GM21619 (cell line): Measurements from ENCODE around the gene FUNDC2.

Source experiments
- ATAC-seq: cut with Tn5 transposase; IDR thresholded peaks from one replicate; pipeline ENCODE4 v1.9.1; 2021; ENCODE audit not compliant: unreplicated experiment

The FUNDC2 gene

DNA sequence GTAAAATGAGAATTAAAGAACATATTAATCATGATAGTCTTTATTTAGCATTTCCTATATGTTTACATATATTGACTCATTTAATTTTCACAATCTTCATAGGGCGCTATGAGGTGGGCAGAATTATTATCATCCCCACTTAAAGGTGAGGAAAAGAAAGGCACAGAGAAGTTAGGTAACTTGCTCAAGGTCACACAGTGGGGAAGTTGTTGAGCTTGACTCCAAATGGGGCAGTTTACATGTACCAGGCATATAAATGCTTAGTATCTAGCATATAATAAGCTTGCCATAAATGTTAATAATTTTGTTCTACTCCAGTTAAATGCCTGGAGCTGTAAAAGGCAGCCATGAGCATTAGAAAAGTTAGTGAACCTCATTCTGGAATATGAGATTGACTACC lies 42.8 kb downstream of the FUNDC2 start:
- ATAC-seq: no peak

DNA sequence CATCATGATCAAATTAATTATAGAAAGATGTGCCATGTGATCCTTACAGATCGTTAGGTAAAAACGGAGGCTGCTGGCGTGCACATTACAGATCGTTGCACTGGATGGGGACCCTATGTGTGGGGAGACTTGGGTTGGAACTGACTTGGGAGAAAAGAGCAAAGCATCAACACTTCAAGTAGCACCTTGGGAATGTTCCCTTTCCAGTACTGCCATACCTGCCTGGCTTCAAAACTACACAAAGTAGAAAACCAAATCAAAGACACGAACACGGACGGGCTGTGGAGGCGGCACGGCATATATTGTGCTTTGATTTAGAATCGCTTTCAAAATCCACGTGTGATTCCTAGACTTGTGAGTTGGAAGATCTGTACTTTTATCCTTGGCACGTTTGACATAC lies 43.4 kb downstream of the FUNDC2 start:
- no peak for ATAC-seq

DNA sequence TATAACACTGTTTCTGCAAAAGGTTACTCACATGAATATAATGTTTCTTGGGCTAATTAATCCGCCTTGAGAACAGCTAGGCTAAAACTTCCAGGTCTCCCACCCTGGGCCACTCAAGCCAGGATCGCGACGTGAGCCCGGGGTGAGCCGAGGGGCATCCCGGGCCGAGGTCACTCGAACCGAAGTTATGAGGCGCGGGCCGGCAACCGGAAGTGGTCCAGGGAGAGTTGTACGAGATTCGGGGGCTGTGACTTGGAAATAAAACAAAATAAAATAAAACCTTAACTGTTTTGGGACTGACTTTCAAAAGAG lies 44.0 kb downstream of the FUNDC2 start:
- peak; percentile 27 for ATAC-seq

DNA sequence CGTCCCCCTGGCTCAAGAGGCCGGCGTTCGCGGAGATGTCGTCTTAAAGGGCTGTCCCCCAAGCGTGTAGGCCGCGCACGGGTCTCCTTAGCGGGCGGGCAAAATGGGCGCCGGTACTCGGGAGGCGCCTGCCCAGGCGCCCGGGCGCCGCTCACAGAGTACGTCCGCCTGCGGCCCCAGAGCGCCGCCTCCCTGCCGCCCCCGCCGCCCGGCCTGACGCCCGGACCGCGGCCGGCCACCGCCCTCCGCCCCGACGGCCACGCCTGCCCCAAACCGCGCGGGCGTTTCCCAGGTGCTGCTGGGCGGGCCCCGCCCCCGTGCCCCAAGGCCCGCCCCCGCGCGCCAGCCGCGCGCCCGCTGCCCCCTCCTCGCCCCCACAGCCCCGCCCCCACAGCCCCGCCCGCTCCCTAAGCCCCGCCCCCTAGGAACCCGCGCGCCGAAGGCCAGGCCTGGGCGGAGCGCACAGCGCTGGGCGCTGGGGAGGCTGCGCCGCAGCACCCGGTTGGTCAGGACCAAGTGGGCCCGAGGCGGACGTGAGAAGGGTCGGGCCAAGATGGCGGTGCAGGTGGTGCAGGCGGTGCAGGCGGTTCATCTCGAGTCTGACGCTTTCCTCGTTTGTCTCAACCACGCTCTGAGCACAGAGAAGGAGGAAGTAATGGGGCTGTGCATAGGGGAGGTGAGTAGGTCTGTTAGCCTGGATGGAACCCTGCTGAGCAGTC lies 44.5 kb downstream of the FUNDC2 start, which contains the start of the genes BRCC3, CMC4 and MTCP1:
BRCC3 (plus strand) TSS at position 534 of the 719 bp plus-strand sequence; CDS start at position 554, 20 bp downstream.
CMC4 (minus strand) TSS at position 162 of the 719 bp plus-strand sequence. CDS start 7,113 bp downstream, outside the sequence.
MTCP1 (minus strand) TSS at position 162 of the 719 bp plus-strand sequence. CDS start 5,126 bp downstream, outside the sequence.
- peak; percentile 92 for ATAC-seq

DNA sequence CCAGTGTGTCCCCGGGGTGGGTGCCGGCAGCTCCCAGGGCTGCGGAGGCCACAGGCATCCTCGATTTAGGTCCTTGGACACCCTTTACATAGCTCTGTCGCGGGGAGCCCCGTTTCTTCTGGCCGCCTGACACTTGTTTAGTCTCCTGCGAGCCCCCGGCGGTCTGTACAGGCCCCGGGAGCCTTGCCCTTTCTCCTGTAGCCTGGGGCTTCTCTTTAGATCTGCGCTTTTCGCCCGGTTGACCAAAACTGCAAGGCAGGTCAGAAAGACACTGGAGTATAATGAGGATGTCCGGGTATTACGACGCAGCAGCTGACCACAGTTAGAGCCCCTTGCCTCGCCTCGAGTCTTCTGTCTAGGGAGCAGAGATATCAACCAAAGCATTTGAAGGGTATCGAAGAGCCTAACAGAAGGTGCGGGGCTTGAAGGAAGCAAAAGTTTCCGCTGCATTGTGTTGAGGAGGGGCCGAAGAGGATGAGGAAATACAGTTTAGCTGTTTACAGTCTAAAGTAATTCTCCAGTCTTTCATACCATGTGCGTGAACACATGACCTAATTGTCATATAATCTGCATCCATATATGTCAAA lies 45.1 kb downstream of the FUNDC2 start:
- no peak for ATAC-seq

DNA sequence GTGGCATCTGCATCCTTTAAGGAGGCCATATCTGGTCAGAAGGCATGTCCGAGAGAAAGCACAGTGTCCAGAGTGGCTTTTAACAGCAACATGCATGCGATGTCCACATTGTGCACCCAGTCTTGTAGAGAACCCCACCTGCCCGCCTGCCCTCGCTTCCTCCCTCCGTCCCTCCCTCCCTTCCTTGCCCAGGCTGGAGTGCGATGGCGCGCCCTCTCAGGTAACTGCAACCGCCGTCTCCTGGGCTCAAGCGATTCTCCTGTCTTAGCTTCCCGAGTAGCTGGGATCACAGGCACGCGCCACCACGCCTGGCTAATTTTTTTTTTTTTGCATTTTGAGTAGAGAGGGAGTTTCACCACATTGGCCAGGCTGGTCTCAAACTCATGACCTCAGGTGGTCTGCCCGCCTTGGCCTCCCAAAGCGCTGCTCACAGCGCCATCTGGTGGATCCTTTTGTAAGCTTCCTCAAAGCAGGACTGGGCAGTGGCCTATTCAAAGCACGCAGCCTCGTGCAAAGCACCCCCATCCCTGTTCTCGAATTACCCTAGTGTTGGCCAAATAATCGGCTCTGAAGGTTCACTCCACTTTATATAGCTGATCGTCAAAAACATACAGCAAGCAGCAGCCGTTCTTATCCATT lies 59.7 kb downstream of the FUNDC2 start:
- ATAC-seq: no peak

DNA sequence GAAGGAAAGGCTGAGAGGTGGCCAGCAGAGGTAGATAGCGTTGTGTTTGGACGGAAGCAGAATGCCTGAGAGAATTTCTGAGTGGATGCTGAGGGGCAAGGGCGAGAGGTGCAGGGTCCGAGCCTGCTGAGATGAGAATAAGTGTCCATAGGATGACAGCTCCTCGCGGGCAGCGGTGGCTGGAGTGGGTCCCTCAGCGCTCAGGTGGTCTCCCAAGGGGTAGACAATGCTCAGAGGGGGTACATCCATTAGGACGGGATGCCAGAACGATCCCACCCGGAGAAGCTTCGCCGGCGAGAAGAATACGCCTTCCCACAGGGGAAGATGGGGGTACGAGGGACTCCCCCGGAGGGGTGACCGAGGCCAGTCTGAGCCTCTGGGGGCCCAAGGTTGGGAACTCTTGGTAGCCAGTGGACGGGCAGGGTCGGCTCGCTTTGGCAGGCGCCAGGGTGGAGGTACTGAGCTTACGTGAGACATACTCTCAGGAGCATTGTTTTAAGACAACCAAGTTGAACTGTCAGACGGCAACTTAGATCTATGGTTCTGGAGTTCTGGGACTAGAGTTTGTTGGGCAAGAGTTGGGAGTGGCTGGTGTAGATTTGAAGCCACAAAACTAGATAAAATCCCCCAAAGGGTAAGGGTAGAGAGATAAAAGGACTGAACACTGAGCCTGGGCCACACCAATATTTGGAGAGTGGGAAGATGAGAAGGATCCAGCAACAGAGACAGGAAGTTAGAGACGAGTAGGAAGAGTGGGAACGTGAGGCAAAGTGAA lies 60.5 kb downstream of the FUNDC2 start:
- no peak for ATAC-seq

DNA sequence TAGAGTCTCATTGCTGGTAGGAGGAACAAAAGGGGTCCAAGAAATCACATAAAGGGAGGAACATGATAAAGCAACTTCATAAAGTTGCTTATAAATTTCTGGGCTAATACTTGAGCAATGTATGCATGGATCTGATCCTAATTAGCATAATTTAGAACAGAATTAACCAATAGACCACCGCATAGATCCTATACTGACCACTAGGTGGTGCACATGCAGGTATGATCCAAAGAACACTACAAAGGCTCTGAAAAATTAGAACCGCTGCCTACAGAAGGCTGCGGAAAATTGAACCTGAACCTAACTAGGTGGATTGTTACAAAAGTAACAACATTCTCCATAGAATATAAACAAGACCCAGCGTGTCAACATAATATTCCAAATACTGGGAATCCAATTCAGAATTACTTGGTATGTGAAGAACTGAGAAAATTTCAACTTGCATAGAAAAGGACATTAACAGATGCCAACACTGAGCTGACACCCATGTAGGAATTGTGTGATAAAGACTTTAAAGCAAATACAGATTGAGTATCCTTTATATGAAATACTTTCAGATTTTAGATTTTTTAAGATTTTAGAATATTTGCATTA lies 67.9 kb downstream of the FUNDC2 start:
- no peak for ATAC-seq

DNA sequence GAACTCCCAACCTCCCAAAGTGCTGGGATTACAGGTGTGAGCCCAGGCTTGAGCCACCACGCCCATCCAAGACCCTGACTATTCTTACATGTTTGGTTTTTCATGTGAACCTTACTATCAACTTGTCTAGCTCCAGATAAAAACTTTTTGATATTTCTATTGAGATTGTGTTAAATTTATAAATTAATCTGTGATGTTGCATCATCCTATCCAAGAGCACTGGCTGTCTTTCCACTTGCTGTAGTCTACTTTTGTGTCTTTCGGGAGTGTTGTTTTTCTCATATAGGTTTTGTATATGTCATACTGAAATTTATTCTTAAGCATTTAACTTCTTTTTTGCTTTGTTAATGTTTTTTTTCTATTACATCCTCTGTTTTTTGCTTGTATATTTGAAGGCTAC lies 79.3 kb downstream of the FUNDC2 start:
- no peak for ATAC-seq

DNA sequence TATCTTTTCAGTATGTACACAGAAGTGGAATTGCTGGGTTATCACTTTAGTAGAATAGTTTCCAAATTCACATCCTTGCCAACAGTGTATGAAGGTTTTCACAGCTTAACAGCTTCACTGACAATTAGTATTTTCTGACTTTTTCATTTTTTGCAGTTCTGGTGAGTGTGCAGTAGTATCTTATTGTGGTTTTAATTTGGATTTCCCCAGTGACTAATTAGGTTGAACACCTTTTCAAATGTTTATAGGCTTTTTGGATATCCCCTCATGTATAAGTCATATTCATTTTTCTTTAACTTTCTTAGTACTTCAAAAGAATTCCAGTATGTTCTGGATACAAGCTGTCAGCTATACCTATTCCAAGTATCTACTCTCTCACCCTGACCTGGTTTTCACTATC lies 81.8 kb downstream of the FUNDC2 start:
- no peak for ATAC-seq
